Measurements from ENCODE around the gene PAF1.
"Not testable (repeated sequence)": the region's sequence is repeated elsewhere in the genome, so short reads cannot be mapped to it uniquely, and the experiment has no call there.

PAF1 gene

DNA sequence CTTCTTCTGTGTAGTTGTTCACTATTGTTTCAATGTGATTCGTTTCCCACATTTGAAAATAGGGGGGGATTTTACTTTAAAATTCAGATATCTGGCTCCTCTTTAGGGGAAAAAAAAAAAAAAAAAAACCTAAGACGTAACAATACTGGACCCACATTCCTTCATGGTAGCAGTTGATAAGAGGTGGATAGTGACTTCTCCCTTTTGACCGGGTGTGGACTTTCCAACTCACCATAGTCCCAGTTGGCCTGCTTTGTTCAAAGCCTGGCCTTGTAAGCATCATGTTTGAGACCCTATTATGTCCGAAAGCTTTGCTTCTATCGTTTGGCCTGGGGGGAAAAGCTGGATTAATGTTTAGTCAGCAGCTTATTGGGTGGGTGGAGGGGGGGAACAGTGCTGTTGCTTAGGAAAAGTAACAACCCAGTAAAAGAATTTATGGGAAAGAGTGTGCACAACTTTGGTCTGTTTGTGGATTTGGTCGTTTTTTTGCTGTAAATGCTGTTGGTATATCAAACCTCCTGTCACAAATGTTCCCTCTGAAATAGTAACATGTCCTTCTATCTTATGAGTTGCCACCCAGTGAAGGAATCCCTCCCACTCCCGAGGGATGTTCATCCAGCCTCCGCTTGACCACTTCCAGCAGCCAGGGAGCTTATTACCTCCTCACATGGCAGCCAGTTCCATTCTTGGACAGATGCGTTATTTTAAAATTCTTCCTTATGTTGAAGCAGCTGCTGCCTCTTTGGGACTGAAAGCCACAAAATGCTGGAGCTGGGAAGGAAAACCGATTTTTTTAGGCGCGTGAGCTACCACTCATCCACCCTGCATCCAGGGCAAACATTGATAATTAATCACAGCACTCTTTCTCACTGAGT, 38.3 kb downstream of the PAF1 start:
- DNase-seq (ENCODE audit: low spot score), result no peak

DNA sequence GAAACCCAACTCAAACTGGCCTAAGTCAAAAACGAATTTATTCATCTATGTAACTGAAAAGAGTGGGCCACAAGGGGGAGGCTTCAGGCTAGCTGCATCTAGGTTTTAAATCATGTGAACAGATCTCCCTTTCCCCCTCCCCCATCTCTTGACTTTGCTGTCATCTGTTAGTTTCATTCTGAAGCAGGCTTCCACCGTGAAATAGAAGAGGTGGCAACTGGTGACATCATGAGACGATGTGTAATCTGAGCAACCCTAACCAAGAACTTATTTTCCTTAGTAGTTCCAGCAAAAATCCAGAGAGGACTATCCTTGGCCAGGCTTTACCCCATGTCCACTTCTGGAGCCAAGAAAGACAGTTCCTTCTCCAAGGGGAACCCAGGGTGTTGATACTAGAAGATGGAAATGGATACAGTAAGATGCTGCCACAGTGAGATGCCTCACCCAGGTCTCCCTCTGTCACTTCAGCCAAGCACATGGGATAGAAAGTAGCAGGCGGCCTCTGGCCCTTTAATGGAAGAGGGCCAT, 39.3 kb downstream of the PAF1 start:
- DNase-seq (ENCODE audit: low spot score), result peak; percentile 35

GRCh38 chr19:39350156-39350555, 40.8 kb downstream of the PAF1 start:
- no peak for DNase-seq (ENCODE audit: low spot score)

GRCh38 chr19:39349326-39349725, 41.6 kb downstream of the PAF1 start:
- no peak for DNase-seq (ENCODE audit: low spot score)

DNA sequence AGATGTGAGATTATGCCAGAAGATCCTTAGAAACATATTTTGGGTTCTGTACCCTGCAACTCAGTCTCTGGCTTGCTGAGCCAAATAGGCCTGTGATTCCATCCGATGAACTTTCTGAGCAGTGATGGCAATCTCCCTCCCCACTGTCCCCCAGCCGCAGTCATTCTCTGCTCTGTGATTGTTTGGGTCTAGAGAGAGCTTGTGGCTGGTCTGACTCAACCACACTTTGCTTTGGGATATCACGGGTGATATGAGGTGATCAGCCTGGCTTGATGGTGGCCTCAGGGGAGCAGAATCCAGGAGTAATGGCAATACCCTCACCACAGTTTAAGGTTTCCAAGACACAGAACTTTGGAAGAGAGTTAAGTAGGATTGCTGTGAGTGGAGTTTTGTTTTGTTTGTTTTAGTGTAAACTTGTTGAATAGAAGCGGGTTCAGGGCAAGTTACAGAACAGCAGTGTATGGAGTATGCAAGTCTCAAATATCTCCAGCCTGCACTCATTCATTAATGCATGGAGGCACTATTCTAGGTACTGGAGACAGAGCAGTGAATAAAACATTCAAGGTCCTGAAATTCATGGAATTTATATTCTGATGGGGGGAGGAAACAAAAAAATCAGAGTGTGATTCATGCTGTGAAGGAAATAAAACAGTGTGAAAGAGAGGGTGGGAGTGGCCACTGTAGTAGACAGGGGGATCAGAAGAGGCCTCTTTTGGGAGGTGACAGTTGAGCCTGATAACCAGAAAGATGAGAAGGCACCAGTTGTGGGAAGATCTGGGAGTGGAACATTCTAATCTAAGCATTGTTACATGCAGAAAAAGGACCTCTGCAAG, 43.4 kb downstream of the PAF1 start:
- DNase-seq (ENCODE audit: low spot score), result no peak

- DNase-seq (ENCODE audit: low spot score), result no peak
Observed at GRCh38 chr19:39345956-39346355, 45.0 kb downstream of the PAF1 start.

GRCh38 chr19:39342647-39343305, 48.1 kb downstream of the PAF1 start:
- peak; percentile 43 for DNase-seq (ENCODE audit: low spot score)

GRCh38 chr19:39341719-39342604, 48.9 kb downstream of the PAF1 start, which contains the start of gene SAMD4B:
TSS of gene SAMD4B (plus strand) at chr19:39342421. CDS start at chr19:39356894, 14,473 bp downstream.
- DNase-seq (ENCODE audit: low spot score), result peak; percentile 97

DNA sequence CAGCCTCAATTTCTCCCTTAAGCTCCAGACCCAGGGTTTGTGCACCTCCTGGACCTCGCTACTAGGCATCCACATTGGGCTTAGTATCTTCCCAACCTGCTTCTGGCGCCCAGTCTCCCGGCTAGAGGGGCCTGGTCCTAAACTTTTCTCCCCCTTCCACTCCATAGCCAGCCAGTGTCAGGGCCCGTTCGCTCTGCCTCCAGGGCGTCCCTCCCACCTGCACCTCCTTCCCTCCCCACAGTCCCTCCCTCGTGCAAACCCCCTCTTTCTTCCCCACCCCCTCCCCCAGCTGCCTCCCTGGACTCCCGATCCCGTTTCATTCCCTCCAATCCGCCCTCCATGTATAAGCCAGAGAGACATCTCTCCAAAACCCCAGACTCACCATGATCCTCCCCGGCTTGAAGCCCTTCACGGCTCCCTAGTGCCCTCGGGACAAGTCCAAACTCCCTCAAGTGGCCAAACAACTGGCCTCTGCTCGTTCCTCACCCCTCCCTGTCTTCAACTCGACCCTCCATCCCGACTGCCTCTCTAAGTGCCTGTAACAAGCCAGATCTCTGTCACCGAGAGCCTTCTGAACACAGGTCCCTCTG, 49.7 kb downstream of the PAF1 start:
- peak; percentile 51 for DNase-seq (ENCODE audit: low spot score)

GRCh38 chr19:39340156-39340555, 50.8 kb downstream of the PAF1 start:
- DNase-seq (ENCODE audit: low spot score), result not testable (repeated sequence)

DNA sequence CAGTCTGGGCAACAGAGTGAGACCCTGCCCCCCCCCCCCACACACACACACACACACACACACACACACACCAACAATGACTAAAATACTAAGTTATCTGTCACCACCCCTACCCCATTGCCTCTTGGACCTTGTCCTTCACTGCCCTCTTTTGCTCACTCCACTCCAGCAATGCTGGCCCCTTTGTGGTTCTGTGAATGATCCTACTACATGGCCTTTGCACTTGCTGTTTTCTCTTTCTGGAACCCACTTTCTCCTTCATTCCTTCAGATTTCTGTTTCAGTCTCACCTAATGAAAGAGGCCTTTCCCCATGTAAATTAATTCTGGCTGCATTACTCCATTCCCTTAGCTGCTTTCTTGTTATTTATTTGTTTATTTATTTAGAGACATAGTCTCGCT, 51.2 kb downstream of the PAF1 start:
- no peak for DNase-seq (ENCODE audit: low spot score)

- DNase-seq (ENCODE audit: low spot score), result no peak
Observed at GRCh38 chr19:39336483-39336882, 54.4 kb downstream of the PAF1 start.
